ENCODE data around the gene ZNF423.

ZNF423 gene

DNA sequence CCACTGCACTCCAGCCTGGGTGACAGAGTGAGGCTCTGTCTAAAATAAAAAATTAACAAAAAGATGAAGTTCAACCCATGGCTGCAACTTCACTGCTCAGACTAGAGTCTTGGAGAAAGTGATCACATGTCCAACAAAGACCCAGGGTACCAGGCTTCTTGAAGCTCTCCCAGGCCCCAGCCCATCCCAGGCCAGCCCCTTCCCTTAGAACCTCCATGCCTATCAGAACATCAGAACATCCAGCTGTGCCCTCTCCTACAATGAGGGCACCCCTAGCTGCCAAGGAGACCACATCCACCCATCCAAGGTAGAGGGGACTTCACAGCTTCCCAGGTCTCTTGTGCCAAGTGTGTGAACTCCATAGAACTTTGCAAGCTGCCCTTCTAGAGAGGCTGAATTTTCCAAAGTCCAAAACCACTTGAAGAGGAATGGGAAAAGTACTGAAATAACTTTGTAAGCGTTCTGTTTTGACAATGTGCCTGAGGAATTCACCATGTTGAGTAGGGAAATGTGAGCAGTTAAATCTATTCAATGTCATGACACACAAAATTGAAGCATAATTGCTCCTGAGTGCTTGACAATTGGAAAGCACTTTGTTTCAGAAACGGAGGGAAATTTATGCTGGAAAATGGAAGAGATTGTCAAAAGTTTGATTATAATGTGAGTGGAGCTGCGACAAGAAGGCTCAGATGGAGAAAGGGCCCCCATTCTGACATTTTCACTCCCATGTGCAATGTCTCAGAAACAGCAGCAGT is 230.4 kb downstream of the ZNF423 start:
- DNase-seq (ENCODE audit: low read depth in 2 of 2): no peak

DNA sequence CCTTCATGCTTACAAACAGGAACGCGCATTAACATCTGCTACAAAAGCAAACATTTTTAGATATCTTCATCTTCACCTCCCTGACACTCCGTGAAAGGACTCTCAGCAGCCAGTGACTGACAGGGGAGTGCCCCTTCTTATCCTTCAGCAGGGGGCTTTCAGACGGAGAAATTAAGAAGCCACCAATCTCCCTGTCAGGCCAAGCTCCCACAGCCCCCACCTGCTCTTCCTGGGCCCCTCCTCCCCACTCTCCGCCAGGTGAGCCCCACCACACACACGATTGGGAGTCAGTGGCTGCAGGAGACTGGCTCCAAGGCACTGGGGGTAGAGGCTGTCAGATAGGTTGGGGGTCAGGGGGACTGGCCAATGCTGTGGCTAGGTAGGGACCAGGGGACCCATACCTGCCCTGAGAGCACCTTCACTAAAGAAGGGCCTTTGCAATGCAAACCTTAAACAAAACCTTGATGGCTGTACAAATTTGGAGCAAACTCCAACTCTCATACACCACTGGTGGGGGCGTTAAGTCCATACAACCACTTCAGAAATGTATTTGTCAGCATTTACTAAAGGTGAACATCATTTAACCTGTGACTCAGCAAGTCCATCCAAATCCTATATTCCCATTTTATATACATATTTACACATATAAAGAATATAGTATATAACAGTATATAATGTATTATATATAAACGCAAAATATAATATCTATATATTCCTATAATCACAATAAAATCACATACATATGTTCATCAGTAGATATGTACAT is 232.2 kb downstream of the ZNF423 start:
- no peak for DNase-seq (ENCODE audit: low read depth in 2 of 2)

DNA sequence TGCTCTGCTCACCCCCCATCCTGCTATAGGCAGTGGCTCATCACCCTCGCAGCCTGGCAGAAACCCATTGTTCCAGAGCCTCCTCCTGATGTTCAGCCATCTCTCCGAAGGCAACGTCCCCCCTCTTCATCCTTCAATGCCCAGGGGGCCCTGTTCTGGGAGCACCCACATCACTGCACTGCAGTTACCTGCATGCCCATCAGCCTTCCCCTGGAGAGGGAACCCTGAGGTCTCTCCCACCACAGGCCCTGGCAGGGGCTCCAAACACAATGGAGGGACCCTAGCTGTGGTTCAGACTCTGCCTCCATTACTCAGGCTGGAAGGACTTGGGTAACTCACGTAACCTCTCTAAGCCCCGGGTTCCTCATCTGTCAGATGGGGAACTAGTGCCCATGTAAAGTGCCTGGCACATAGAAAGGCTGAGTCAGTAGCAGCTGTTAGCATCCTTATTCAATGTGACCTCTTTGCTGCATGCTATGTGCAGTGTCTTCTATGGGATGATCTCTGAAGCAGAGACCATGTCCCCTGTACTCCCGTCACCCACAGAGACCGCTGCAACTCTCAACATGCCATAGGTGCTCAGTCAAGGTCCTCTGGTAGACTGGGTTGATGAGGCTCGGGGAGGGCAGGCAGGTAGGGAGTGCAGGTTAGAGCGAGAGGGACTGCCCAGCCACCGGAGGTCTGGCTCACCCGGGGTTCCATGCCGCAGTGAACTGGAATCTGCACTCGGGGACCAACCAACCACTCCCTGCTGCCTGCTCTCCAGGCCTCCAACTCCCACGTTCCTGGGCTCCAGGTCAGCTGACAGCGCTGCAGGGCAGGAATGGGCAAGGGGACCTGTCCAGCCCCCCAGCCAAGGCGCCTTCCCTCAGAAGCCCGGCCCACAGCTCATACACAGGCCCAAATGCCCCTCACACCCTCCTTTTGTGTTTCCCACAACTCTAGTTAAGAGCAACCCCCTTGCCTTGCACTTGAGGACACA is 233.2 kb downstream of the ZNF423 start:
- DNase-seq (ENCODE audit: low read depth in 2 of 2): no peak

DNA sequence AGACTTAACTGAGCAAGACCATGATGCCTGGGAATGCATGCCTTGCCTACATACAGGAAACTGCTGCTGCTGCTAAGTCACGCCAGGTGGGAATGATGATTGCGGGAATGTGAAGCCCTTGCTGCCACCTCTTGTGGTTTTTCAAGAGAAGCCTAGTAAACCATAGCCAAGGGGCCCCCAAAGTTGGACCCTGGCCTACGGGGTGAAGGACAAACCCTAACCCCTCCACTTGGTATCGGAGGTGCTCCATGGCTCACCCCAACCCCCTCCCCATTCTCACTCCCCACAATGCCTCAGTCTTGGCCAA is 233.9 kb downstream of the ZNF423 start:
- no peak for DNase-seq (ENCODE audit: low read depth in 2 of 2)

DNA sequence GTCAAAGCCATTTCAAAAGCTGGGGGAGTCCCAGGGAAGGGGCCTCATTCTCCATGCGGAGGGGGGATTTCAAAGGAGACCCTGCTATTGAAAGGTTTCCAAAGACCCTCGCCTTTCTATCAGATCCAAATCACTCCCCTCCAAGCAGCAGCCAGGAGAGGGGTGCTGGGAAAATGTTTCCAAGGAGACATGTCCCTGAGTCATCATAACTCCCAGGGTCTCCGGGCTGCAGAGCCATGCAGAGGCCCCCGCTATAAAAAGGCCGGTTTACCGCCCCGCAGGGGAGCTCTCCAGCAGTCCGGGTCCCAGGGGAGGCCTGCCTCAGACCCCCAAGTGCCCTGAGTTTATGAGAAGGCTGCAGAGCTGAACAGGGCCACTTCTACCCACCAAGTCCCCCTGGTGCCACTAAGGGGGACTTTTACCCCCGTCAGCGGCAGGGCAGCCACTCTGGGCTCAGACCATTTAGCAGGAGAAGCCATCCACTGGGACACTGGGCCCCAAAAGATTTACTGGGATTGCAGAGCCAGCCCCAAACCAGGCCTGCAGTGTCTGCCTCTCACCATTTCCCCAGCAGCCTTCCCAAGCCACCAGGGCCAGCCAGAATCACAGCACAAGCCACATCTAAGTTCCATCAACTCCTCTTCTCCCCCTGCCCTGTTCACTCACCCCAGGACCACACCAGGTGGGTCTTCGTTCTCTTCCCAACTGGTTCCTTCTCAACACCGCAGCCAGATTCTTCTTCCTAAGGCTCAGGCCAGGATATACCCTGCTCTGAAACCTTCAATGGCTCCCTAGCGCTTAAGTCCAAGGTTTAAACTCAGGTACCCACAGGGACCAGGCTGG is 234.4 kb downstream of the ZNF423 start:
- no peak for DNase-seq (ENCODE audit: low read depth in 2 of 2)

DNA sequence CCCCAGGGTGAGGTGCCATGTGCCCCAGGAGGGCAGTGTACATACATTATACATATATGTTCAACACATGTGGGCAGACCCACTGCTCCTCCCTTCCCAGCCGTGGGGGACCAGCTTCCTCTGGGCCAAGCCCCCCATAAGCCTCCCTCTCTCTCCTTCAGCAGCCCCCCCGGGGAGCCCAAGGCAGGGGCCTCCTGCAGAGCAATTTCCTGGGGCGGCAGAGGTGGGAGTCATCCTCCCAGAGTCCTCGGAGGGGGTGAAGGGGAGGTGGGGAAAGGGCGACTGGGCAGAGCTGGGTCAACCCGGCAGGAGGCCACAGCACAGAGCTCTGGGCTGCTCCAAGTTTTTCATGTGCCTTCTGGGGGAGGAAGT is 235.1 kb downstream of the ZNF423 start:
- DNase-seq (ENCODE audit: low read depth in 2 of 2): no peak

DNA sequence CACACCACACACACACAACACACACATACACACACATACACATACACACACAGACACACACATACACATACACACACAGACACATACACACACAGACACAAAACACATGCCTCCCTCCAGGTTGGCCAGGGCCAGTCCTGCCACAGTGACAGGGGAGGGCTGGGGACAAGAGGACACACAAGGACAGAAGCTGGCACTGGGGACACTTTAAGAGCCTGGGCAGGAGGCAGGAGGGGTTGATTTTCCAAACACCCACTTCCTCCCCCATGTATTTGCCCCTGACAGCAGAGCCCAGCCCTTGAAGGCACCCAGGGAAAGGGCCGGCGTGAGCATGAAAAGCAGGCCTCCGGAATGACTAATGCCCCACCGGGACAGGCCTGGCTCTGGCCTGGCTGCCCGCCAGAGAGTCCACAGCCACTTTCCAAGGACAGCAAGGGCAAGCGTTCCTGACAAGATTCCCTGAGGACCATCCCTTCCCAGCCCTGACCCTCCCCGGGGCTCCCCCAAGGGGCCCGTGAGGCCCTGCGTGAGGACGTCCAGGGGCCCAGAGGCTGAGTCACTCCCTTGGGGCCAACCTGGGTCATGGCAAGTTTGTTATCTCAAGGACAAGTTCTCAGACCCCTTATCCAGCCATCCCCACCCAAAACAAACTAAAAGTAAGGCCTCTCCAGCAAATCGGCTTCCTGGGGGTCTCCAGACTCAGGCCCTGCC is 235.6 kb downstream of the ZNF423 start:
- DNase-seq (ENCODE audit: low read depth in 2 of 2): no peak

DNA sequence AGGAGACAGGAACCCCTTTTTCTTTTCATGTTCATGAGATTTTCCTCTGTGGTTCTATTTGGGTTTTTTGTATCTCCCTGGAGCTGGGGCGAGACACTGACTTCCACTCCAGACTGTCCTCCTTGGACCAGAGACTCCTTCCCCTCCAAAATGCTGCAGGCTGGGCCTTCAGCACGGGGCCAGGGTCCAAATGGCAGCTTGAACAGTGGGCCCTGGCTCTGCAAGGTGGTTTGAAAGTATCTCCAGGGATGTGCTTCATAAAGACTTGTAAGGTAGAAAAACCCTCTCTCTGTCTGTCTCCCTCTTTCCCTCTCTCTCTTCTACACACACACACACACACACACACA is 236.1 kb downstream of the ZNF423 start:
- no peak for DNase-seq (ENCODE audit: low read depth in 2 of 2)

DNA sequence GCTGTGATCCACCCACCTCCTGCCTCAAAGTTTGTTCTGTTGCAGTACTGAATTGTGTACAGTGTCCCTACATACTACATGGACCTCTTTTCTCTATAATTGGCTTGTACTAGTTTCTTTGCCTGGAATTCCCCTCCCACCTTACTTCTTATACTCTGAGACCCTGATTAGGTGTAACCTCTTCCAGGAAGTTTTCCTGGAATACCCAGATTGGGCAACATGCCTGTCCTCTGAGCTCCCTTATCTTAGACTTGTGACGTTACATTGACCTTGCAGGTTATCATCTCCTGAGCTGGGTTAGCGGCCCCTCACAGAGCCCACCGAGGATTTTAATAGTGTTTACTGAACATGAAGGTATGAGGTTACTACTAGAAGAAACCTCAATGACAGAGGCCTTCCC is 237.0 kb downstream of the ZNF423 start:
- DNase-seq (ENCODE audit: low read depth in 2 of 2): no peak

DNA sequence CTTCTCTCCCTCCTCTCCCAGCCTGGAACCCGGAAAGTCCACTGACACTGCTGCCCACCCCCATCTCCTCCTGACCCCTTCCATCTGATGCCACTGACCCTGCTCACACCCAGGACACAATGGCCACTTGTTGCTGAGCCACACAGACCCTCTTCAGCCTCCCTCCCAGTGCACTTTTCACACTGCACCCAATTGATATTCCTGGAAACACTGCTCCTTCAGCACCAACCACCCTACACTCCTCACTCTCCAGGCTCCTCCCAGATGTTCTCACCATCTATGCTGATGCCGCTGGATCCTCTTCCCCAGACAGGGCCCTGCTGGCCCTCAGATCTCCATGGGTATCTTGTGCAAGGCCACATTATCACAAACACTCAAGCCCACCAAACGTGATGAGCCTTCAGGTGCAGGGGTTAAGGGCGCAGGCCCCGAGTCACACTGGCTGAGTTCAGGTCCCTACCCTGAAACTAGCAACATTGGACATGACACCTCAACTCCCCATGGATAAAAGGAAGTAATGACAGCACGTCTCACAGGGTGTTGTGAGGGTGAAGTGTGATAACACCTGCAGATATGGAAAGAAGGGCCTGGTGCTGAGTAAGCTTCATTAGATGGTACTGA is 238.1 kb downstream of the ZNF423 start:
- no peak for DNase-seq (ENCODE audit: low read depth in 2 of 2)

DNA sequence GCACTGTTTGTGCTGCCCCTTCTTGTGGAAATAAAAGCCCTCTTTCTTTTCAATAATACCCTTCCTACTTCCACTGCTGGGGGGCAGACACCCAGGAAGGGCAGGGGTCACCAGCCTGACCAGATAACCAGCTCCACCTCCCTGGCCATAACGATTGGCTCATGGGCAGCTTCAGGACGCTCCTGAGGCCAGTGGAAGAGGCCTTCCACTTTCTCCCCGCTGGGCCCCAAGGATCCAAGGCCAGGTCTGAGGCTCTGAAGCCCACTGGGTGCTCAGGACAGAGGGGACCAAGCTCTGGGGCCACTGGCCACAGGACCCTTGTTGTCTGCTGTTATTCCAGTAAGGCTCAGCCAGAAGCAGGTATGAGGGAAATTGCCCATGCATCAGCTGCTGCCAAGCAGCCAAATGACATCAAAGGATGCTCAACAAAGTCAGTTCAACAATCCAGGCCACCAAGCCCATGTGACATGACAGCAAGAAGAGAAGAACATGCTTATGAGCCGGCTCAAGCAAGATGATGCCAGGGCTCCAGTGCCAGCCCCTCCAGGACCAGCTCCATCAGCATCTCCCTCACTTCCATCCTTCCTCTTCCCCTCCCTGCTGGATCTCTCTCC is 238.8 kb downstream of the ZNF423 start:
- no peak for DNase-seq (ENCODE audit: low read depth in 2 of 2)

DNA sequence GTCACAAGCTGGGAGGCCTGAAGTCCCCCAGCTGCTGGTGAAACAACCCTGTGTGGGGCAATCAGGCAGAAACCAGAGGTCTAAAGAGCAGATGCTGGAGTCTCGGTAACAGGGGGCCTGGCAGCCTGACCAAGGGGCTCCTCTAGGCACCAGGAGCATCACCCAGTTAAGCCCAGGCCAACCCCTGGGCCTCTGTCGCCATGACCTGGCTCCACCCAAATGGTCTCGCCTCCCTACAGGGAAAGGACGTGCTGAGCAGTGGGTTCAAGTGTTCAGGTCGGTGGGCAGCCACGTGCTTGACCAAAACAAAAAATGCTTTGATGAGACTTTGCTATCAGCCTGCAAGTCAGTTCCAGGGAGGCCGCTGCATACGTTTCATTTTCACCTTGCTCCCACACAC is 240.3 kb downstream of the ZNF423 start:
- no peak for DNase-seq (ENCODE audit: low read depth in 2 of 2)

DNA sequence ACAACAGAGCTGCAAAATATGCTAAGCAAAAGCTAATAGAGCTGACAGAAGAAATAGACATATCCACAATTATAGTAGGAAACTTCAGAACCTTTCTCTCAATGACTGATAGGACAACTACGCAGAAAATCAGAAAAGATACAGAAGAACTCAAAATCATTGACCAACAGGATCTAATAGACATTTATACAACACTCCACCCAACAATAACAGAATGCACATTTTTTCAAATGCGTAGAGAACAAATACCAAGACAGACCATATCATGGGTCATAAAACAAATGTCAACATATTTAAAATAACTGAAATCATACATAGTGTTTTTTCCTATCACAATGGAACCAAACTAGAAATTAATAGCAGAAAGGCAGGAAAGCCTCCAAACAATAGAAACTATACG is 244.9 kb downstream of the ZNF423 start:
- DNase-seq (ENCODE audit: low read depth in 2 of 2): no peak

DNA sequence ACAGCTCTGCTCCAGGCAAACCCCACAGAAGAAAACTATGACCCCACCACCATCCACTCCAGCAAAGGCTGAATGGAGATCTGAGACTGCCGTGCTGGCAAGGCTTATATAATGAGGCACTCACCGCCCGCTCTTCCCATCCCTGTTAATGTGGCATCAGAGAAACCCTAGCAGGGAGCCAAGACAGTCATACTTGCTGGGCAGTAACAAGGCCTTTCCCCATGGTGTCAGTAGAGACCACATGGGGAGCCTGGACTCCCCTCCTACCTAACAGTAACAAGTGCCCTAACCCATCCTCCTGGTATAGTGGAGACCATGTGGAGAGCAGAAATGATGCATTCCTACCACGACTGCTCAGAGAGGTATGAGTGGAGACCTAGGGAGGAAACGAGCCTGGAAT is 247.1 kb downstream of the ZNF423 start:
- no peak for DNase-seq (ENCODE audit: low read depth in 2 of 2)

DNA sequence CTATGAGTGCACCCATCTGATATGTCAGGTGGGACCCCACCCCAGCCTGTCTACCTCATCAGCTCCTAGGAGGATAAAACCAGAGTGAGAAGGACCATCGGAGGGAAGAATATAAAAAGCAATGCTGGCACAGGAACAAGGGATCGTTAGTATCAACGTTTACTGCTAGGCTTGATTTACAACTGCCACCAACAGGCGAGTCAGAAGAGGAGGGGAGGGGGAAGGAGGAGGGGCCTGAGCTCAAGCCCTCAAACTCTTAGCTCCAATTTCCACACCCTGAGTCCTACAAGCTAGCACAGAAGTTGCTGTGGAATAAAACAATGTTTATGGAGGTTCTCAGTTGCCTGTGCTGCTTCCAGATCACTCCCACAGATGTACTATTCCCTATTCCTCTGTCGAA is 247.8 kb downstream of the ZNF423 start:
- no peak for DNase-seq (ENCODE audit: low read depth in 2 of 2)

DNA sequence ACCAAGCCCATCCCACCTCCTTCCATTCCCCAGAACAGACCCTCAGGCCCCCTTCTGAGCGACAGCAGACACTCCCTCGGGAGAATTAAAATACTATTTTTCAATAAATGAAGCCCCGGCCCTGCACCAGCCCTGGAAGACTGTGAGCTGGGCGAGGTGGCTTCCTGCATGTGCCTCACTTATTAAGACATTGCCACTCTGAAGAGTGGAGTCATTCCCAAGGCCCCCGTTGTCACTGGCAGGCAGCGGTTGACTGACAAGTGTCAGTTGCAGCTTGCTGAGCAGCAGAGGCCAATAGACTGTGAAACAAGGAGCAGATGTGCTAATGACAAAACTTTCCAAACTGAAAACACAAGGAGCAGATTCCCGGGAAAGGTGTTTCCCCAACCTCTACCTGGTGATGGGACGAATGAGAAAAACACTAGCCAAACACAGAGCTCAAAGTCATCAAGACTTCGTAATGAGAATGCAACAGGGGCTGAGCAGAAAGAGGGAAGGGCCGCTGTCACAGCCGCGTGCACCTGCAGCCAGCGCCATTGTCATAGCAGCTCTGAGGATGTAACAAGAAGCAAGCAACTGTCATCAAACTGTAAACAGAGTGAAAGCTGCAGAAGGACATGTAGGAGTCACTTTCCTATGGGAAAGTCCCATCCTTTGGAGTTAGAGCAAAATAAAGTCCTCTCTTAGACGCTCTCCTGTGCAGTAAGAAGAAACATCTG is 250.2 kb downstream of the ZNF423 start:
- DNase-seq (ENCODE audit: low read depth in 2 of 2): no peak

DNA sequence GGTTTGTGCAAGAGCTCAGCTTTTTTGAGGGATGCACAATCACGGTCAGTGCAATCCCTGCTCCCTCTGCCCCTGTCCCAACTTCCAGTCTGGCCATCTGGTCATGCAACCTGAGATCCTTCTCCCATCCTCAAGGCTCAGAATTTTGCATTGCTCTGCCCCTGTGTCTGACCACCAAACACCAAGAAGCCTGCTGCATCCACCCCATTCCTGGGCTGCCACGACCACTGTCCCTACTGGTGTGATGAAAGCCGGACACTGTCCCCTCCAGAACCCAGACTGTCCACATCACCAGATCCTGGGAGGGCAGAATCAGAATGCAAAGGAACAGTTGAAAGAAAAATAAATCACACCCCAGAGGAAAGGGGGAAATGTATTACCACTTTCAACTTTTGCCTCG is 251.3 kb downstream of the ZNF423 start:
- DNase-seq (ENCODE audit: low read depth in 2 of 2): no peak

DNA sequence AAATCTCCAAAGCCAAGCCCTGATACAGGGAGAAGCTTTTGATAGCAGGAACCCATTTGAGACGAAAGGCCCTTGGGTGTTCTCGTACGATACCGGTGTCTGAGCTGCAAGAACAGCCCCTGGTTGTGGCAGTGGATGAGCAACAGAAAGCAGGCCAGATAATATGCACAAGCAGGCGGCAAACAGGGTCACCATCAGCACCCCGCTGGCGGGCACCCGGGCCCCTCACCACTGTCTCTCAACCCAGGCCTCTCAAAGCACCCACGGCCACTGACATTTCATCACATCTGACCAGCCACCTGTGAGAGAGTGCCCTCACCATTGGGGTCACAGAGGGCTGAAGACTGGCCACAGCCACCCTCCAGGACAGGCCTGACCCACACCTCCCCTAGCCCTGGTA is 252.0 kb downstream of the ZNF423 start:
- DNase-seq (ENCODE audit: low read depth in 2 of 2): no peak

DNA sequence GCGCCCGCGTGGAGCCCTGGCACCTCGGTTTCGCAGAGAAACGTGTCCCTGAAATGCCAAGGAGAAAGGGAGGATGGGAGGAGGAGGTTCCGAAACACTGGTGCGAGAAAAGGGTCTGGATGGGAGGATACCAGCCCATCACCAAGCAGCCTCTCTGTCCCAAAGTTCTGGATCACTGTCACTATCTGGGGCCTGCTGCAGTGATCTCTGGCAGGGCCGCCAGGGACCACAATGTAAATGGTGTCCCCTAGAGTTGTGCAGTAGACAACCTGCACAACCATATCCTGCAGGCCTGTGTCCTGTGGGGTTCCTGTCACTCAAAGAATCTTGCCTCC is 253.0 kb downstream of the ZNF423 start:
- no peak for DNase-seq (ENCODE audit: low read depth in 2 of 2)
